A549 treated with Mapracorat at 1 μM for 4 hours (cell line): ENCODE measurements around the gene PET117. TPM values are rescaled to one million over a fixed set of nuclear protein-coding genes. Genes with fewer than 3 reads are reported as not detected.

ENCODE experiments used
- total RNA-seq: library from RNA; stranded (reverse); fragments of 200-300 nt; extraction: Qiagen RNA extraction; gene quantifications from 5 replicates; pipeline ENCODE4 v1.2.3, GENCODE V29; 2022

PET117 gene
- 23.1 to 27.0 TPM (median 25.8 TPM) in 5 replicates for total RNA-seq

GRCh38 chr20:18137412-18138265 lies at the start of gene PET117, which contains the start of gene KAT14:
TSS of gene PET117 (plus strand) at chr20:18137863. CDS start at chr20:18137956, 93 bp downstream.
TSS of gene KAT14 (plus strand) at chr20:18137863. CDS start at chr20:18142661, 4,798 bp downstream.

Other genes with a start within 250 kb of the PET117 start
- gene SNX5, start 169.1 kb upstream of the PET117 start, total RNA-seq: 228 to 241 TPM (median 232 TPM) in 5 replicates
- 41.3 to 42.8 TPM (median 42.0 TPM) in 5 replicates for gene MGME1, start 168.8 kb upstream of the PET117 start, total RNA-seq
- 0.25 to 0.33 TPM (median 0.26 TPM) in 3 of 5 replicates, not detected in the others for gene OVOL2, start 79.9 kb upstream of the PET117 start, total RNA-seq
- gene KAT14, start within 50 bp of the PET117 start, total RNA-seq: 8.5 to 10.4 TPM (median 9.8 TPM) in 5 replicates
- 10.4 to 15.1 TPM (median 11.6 TPM) in 5 replicates for gene ZNF133, start 150.7 kb downstream of the PET117 start, total RNA-seq